ENCODE results near the gene IL17RA.

- TF ChIP-seq, protein P1, sequence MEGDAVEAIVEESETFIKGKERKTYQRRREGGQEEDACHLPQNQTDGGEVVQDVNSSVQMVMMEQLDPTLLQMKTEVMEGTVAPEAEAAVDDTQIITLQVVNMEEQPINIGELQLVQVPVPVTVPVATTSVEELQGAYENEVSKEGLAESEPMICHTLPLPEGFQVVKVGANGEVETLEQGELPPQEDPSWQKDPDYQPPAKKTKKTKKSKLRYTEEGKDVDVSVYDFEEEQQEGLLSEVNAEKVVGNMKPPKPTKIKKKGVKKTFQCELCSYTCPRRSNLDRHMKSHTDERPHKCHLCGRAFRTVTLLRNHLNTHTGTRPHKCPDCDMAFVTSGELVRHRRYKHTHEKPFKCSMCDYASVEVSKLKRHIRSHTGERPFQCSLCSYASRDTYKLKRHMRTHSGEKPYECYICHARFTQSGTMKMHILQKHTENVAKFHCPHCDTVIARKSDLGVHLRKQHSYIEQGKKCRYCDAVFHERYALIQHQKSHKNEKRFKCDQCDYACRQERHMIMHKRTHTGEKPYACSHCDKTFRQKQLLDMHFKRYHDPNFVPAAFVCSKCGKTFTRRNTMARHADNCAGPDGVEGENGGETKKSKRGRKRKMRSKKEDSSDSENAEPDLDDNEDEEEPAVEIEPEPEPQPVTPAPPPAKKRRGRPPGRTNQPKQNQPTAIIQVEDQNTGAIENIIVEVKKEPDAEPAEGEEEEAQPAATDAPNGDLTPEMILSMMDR (conservative IDR thresholded peaks at IDR 0.05; ENCODE audit: low read length), result peak; percentile 98
- no peak for TF ChIP-seq EZH2phosphoT487 (IDR thresholded peaks at IDR 0.05; ENCODE audit: borderline replicate concordance)
Measured at GRCh38 chr22:17057959-17058814, 26.6 kb upstream of the IL17RA start.
